ENCODE results near the gene CYP3A5. TPM values are rescaled to one million over a fixed set of nuclear protein-coding genes. Genes with fewer than 3 reads are reported as not detected.

Gene CYP3A5
- polyA plus RNA-seq, 1 donor (not counting 4 experiments of a cell fraction or from before 2014, with no cell fraction given) = 3.4 TPM

DNA sequence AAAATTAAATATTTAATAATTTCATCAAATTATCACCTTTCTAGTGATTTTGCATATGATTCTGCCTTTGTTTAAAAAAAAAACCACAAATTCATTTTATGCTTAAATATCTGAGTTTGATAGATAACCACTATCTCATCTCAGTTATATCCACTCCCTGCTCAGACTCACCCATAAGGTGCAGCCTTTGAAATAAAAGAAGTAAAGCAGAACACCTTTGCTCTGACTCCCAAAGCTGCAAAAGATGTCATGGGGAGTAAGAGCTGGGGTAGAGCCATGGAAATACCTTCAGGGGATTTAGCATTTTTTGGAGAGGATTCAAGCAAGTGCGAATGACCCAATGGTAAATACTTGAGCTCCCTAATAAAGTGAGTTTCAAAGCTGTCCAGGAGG lies 15.1 kb upstream of the CYP3A5 start:
- dilution Hi-C loops (cut with MboI; ENCODE audit: extremely low pct_ligation_motif_present, low sequenced_read_pairs) = no loop called here
- H3K4me1 ChIP-seq (ENCODE audit: control insufficient read depth, extremely low read depth, insufficient read depth, low read length) = peaks cover 10% of the 10 kb centered on the region
- no peaks in the 10 kb centered on the region for H3K79me2 ChIP-seq (ENCODE audit: control insufficient read depth, insufficient read depth, low read length)
- no peaks in the 10 kb centered on the region for H3K27me3 ChIP-seq (ENCODE audit: control insufficient read depth, extremely low read depth, insufficient read depth, low read length)
- no peak overlapping the region for H3K27ac ChIP-seq (ENCODE audit: control insufficient read depth, insufficient read depth, low read length)
- no peak overlapping the region for H3K4me2 ChIP-seq (ENCODE audit: control insufficient read depth, extremely low read depth, insufficient read depth, low read depth, low read length)
- H2AFZ ChIP-seq (ENCODE audit: control insufficient read depth, low read length) = no peak overlapping the region
- no peaks in the 10 kb centered on the region for H4K20me1 ChIP-seq (ENCODE audit: control insufficient read depth, extremely low read depth, insufficient read depth, low read length)
- TF ChIP-seq, protein P1, sequence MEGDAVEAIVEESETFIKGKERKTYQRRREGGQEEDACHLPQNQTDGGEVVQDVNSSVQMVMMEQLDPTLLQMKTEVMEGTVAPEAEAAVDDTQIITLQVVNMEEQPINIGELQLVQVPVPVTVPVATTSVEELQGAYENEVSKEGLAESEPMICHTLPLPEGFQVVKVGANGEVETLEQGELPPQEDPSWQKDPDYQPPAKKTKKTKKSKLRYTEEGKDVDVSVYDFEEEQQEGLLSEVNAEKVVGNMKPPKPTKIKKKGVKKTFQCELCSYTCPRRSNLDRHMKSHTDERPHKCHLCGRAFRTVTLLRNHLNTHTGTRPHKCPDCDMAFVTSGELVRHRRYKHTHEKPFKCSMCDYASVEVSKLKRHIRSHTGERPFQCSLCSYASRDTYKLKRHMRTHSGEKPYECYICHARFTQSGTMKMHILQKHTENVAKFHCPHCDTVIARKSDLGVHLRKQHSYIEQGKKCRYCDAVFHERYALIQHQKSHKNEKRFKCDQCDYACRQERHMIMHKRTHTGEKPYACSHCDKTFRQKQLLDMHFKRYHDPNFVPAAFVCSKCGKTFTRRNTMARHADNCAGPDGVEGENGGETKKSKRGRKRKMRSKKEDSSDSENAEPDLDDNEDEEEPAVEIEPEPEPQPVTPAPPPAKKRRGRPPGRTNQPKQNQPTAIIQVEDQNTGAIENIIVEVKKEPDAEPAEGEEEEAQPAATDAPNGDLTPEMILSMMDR (optimal IDR thresholded peaks at IDR 0.05 in 1 of 3, IDR thresholded peaks at IDR 0.05 in 1 of 3, conservative IDR thresholded peaks at IDR 0.05 in 1 of 3; ENCODE audit: extremely low read depth in 1 of 3, insufficient read depth in 2 of 3, low read length in 3 of 3) = no peak
- no peak for TF ChIP-seq EZH2 (IDR thresholded peaks at IDR 0.05; ENCODE audit: low read length)
- FAIRE-seq (no peak), DNase-seq (ENCODE audit: low read depth, low spot score) (no peak)
- no peaks in the 10 kb centered on the region for H3K9me3 ChIP-seq (ENCODE audit: control insufficient read depth, low read depth, low read length)
- H3K4me3 ChIP-seq (ENCODE audit: control insufficient read depth in 2 of 3, extremely low read depth in 1 of 3, insufficient read depth in 2 of 3, low read depth in 1 of 3, low read length in 3 of 3) = no peak overlapping the region
- no peaks in the 10 kb centered on the region for H3K9me1 ChIP-seq (ENCODE audit: control insufficient read depth, extremely low read depth, insufficient read depth, low read length)
- H3K36me3 ChIP-seq (ENCODE audit: control insufficient read depth in 2 of 2, extremely low read depth in 1 of 2, insufficient read depth in 2 of 2, low read length in 2 of 2) = no peaks in the 10 kb centered on the region
- H3K9ac ChIP-seq (ENCODE audit: control insufficient read depth, extremely low read depth, insufficient read depth, low read length) = no peak overlapping the region

DNA sequence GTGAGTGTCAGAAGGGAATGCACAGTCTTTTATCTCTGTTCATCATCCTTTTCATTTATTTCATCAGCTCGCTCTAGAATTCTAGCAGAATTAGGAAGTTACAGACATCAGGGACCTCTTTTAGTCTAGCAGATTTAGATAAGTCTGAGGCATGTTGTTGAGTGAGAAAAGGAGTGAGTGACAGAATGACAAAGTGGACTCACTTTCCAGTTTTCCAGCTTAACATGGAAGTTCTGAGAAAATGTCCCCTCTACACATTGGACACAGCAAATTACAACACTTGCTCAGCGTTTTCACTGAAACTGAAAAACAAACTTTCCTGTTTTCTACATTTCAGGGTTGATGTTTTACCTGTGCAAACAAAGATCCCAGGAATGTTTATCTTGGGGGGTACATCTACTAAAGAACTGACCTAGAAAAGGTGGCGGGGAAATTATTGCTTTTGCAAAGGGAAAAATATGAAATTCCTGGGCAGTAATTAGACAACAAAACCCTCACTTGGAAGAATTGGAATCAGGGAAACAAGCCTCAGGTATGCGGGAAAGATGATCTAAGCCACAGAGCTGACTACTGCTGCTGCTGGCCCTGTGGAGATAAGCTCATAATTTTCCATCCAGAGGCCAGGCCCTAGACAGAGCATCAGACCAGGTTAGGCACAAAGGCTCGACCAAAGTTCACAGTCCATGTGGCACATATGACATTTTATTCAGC lies 14.6 kb upstream of the CYP3A5 start:
- TF ChIP-seq, protein P1 (optimal IDR thresholded peaks at IDR 0.05 in 1 of 3, IDR thresholded peaks at IDR 0.05 in 1 of 3, conservative IDR thresholded peaks at IDR 0.05 in 1 of 3; ENCODE audit: extremely low read depth in 1 of 3, insufficient read depth in 2 of 3, low read length in 3 of 3) = no peak
- TF ChIP-seq EZH2 (IDR thresholded peaks at IDR 0.05; ENCODE audit: low read length) = no peak
- Histone ChIP-seq H2AFZ (ENCODE audit: control insufficient read depth, low read length) (no peak overlapping the region), H4K20me1 (ENCODE audit: control insufficient read depth, extremely low read depth, insufficient read depth, low read length) (no peaks in the 10 kb centered on the region), H3K9me3 (ENCODE audit: control insufficient read depth, low read depth, low read length) (no peaks in the 10 kb centered on the region), H3K4me3 (ENCODE audit: control insufficient read depth in 2 of 3, extremely low read depth in 1 of 3, insufficient read depth in 2 of 3, low read depth in 1 of 3, low read length in 3 of 3) (no peak overlapping the region), H3K4me1 (ENCODE audit: control insufficient read depth, extremely low read depth, insufficient read depth, low read length) (peaks cover 7% of the 10 kb centered on the region), H3K79me2 (ENCODE audit: control insufficient read depth, insufficient read depth, low read length) (no peaks in the 10 kb centered on the region), H3K36me3 (ENCODE audit: control insufficient read depth in 2 of 2, extremely low read depth in 1 of 2, insufficient read depth in 2 of 2, low read length in 2 of 2) (no peaks in the 10 kb centered on the region), H3K9me1 (ENCODE audit: control insufficient read depth, extremely low read depth, insufficient read depth, low read length) (no peaks in the 10 kb centered on the region), H3K27me3 (ENCODE audit: control insufficient read depth, extremely low read depth, insufficient read depth, low read length) (no peaks in the 10 kb centered on the region), H3K27ac (ENCODE audit: control insufficient read depth, insufficient read depth, low read length) (no peak overlapping the region), H3K4me2 (ENCODE audit: control insufficient read depth, extremely low read depth, insufficient read depth, low read depth, low read length) (no peak overlapping the region), H3K9ac (ENCODE audit: control insufficient read depth, extremely low read depth, insufficient read depth, low read length) (no peak overlapping the region)
- no peak for FAIRE-seq
- DNase-seq (ENCODE audit: low read depth, low spot score) = no peak
- dilution Hi-C loops (cut with MboI; ENCODE audit: extremely low pct_ligation_motif_present, low sequenced_read_pairs) = no loop called here

Measured in keratinocyte (primary cell).